Effector CD4-positive, alpha-beta T cell (primary cell): ENCODE data around the gene COX10.

Experiments used
- DNase-seq: peaks from one replicate; pipeline ENCODE4 v3.0.0-alpha.2; 2020

Gene COX10

GRCh38 chr17:14072881-14073280, 3.6 kb downstream of the COX10 start:
- DNase-seq = no peak

- DNase-seq = no peak
Observed at GRCh38 chr17:14078027-14078426, 8.7 kb downstream of the COX10 start.

- DNase-seq = no peak
Observed at GRCh38 chr17:14080847-14081251, 11.5 kb downstream of the COX10 start.

- DNase-seq = no peak
Observed at GRCh38 chr17:14082848-14083247, 13.5 kb downstream of the COX10 start.

- DNase-seq = no peak
Observed at GRCh38 chr17:14084955-14085354, 15.7 kb downstream of the COX10 start.

- no peak for DNase-seq
Observed at GRCh38 chr17:14086189-14086588, 16.9 kb downstream of the COX10 start.

GRCh38 chr17:14089179-14089578, 19.9 kb downstream of the COX10 start:
- no peak for DNase-seq

- DNase-seq = no peak
Observed at GRCh38 chr17:14091367-14091766, 22.1 kb downstream of the COX10 start.

- DNase-seq = no peak
Observed at GRCh38 chr17:14092808-14093207, 23.5 kb downstream of the COX10 start.

GRCh38 chr17:14094676-14095601, 25.6 kb downstream of the COX10 start:
- no peak for DNase-seq

- DNase-seq = no peak
Observed at GRCh38 chr17:14095631-14096030, 26.3 kb downstream of the COX10 start.

- DNase-seq = no peak
Observed at GRCh38 chr17:14098246-14098645, 28.9 kb downstream of the COX10 start.

GRCh38 chr17:14101976-14102375, 32.7 kb downstream of the COX10 start:
- DNase-seq = no peak

- DNase-seq = no peak
Observed at GRCh38 chr17:14103836-14104235, 34.5 kb downstream of the COX10 start.

- DNase-seq = no peak
Observed at GRCh38 chr17:14104734-14105133, 35.4 kb downstream of the COX10 start.

GRCh38 chr17:14107889-14108288, 38.6 kb downstream of the COX10 start:
- no peak for DNase-seq

- no peak for DNase-seq
Observed at GRCh38 chr17:14112407-14112806, 43.1 kb downstream of the COX10 start.

- DNase-seq = no peak
Observed at GRCh38 chr17:14113137-14113536, 43.8 kb downstream of the COX10 start.

- DNase-seq = no peak
Observed at GRCh38 chr17:14116263-14117024, 47.1 kb downstream of the COX10 start.

GRCh38 chr17:14118951-14119350, 49.6 kb downstream of the COX10 start:
- no peak for DNase-seq

- DNase-seq = no peak
Observed at GRCh38 chr17:14119546-14119945, 50.2 kb downstream of the COX10 start.

GRCh38 chr17:14121952-14122351, 52.6 kb downstream of the COX10 start:
- DNase-seq = no peak

GRCh38 chr17:14123619-14124278, 54.4 kb downstream of the COX10 start:
- no peak for DNase-seq
